ENCODE measurements around the gene CDK2. TPM values are rescaled to one million over a fixed set of nuclear protein-coding genes. Genes with fewer than 3 reads are reported as not detected.

CDK2 gene
- total RNA-seq, 1 donor from 2014 or later: 62.0 TPM

- DNase-seq (ENCODE audit: low read depth): no peak
- H3K4me3 ChIP-seq (ENCODE audit: low read depth, low read length): peak within 1 kb of the TSS; percentile 96
- no peak for TF ChIP-seq CTCF (conservative IDR thresholded peaks at IDR 0.05; ENCODE audit: low read depth, low read length)
These were observed 38.8 kb upstream of the CDK2 start, which contains the start of gene PYM1 for GRCh38 chr12:55927588-55928502. Gene PYM1, minus strand, starts transcription at chr12:55927894. Its CDS starts 133 bp downstream, at chr12:55927761.

GRCh38 chr12:55929306-55929791 is 37.3 kb upstream of the CDK2 start:
- H3K4me3 ChIP-seq (ENCODE audit: low read depth, low read length): no peak overlapping the region
- DNase-seq (ENCODE audit: low read depth): no peak
- no peak for TF ChIP-seq CTCF (conservative IDR thresholded peaks at IDR 0.05; ENCODE audit: low read depth, low read length)

- peak within 1 kb of the TSS; percentile 83 for H3K4me3 ChIP-seq (ENCODE audit: low read depth, low read length)
- TF ChIP-seq CTCF (conservative IDR thresholded peaks at IDR 0.05; ENCODE audit: low read depth, low read length): peak; percentile 70
- DNase-seq (ENCODE audit: low read depth): no peak
These were observed 35.8 kb upstream of the CDK2 start, which contains the start of gene DGKA for GRCh38 chr12:55930771-55931316. Gene DGKA, plus strand, starts transcription at chr12:55931162. Its CDS starts 5,342 bp downstream, at chr12:55936504.

- DNase-seq (ENCODE audit: low read depth): no peak
- TF ChIP-seq CTCF (conservative IDR thresholded peaks at IDR 0.05; ENCODE audit: low read depth, low read length): no peak
These were observed 35.3 kb upstream of the CDK2 start for GRCh38 chr12:55931317-55931779.

GRCh38 chr12:55931780-55932550 is 34.7 kb upstream of the CDK2 start:
- no peak for TF ChIP-seq CTCF (conservative IDR thresholded peaks at IDR 0.05; ENCODE audit: low read depth, low read length)
- H3K4me3 ChIP-seq (ENCODE audit: low read depth, low read length): peak overlapping the region; percentile 83
- DNase-seq (ENCODE audit: low read depth): no peak

More at GRCh38 chr12:55931317-55931779, 35.3 kb upstream of the CDK2 start:
- H3K4me3 ChIP-seq (ENCODE audit: low read depth, low read length): peak overlapping the region; percentile 83

- H3K4me3 ChIP-seq (ENCODE audit: low read depth, low read length): peak overlapping the region; percentile 83
- TF ChIP-seq CTCF (conservative IDR thresholded peaks at IDR 0.05; ENCODE audit: low read depth, low read length): no peak
- no peak for DNase-seq (ENCODE audit: low read depth)
These were observed 34.1 kb upstream of the CDK2 start for GRCh38 chr12:55932551-55932910.

Data from epithelial cell of proximal tubule (primary cell).